PC-9 (cell line): ENCODE measurements around the gene FTSJ1. TPM values are rescaled to one million over a fixed set of nuclear protein-coding genes. Genes with fewer than 3 reads are reported as not detected.

Experiments used
- BruUV-seq: library from RNA; stranded (reverse); fragments of 400-500 nt; replicated peaks from 2 replicates; lab custom pipeline; 2021; lab: Mats Ljungman, UMichigan
- CTCF ChIA-PET: fragments of 300-600 bp; sonication (Branson Sonifier 250); formaldehyde crosslinking; loops from one replicate; lab custom pipeline; 2022; ENCODE audit warnings: antibody characterized with exemption; lab: Charles Lee
- POLR2A ChIA-PET: fragments of 300-600 bp; sonication (Branson Sonifier 250); formaldehyde crosslinking; loops from one replicate; lab custom pipeline; 2022; ENCODE audit warnings: antibody characterized with exemption; ENCODE audit not compliant: unreplicated experiment; lab: Charles Lee
- DNase-seq, 2 experiments: peaks; one replicate each; pipeline versions ENCODE4 v3.0.0 to v3.0.0-alpha.2; 2015 to 2022; ENCODE audit warnings: mixed read lengths in 1 of 2
- H2AFZ ChIP-seq: fragments of 200-600 bp; sonication (generic); 2 replicates; pipeline ENCODE4 v1.8.1; 2017; ENCODE audit warnings: antibody characterized with exemption
- H3F3A ChIP-seq: fragments of 200-600 bp; sonication (generic); 2 replicates; pipeline ENCODE4 v1.8.1; 2017; ENCODE audit warnings: antibody characterized with exemption, mild to moderate bottlenecking, low read depth; ENCODE audit not compliant: insufficient read depth
- H3K27ac ChIP-seq: fragments of 200-600 bp; sonication (generic); 2 replicates; pipeline ENCODE4 v1.6.1; 2016; ENCODE audit warnings: mixed run types
- H3K27me3 ChIP-seq: fragments of 200-600 bp; sonication (generic); 2 replicates; pipeline ENCODE4 v1.6.1; 2016; ENCODE audit warnings: low read depth, mixed run types; ENCODE audit not compliant: insufficient read depth
- H3K36me3 ChIP-seq: fragments of 200-600 bp; sonication (generic); 2 replicates; pipeline ENCODE4 v1.6.1; 2016; ENCODE audit warnings: low read depth, mixed run types
- H3K4me1 ChIP-seq: fragments of 200-600 bp; sonication (generic); replicated peaks from 2 replicates; pipeline ENCODE4 v1.6.1; 2016; ENCODE audit warnings: mixed run types; ENCODE audit not compliant: insufficient read depth
- H3K4me2 ChIP-seq: fragments of 200-600 bp; sonication (generic); 2 replicates; pipeline ENCODE4 v1.6.1; 2017; ENCODE audit warnings: mixed run types
- H3K4me3 ChIP-seq: fragments of 200-600 bp; sonication (generic); 2 replicates; pipeline ENCODE4 v1.6.1; 2016; ENCODE audit warnings: mixed run types
- H3K79me2 ChIP-seq: fragments of 200-600 bp; sonication (generic); 2 replicates; pipeline ENCODE4 v1.6.1; 2017; ENCODE audit warnings: low read depth, mixed run types
- H3K9me2 ChIP-seq: fragments of 200-600 bp; sonication (generic); 2 replicates; pipeline ENCODE4 v1.8.1; 2017; ENCODE audit warnings: mild to moderate bottlenecking; ENCODE audit not compliant: insufficient read depth
- H3K9me3 ChIP-seq: fragments of 200-600 bp; sonication (generic); 2 replicates; pipeline ENCODE4 v1.8.1; 2016; ENCODE audit warnings: low read depth; ENCODE audit not compliant: insufficient read depth
- H4K20me1 ChIP-seq: fragments of 200-600 bp; sonication (generic); 2 replicates; pipeline ENCODE4 v1.8.1; 2017; ENCODE audit not compliant: insufficient read depth
- CTCF ChIP-seq: fragments of 200-600 bp; sonication (generic); conservative IDR thresholded peaks from 2 replicates; pipeline ENCODE4 v1.6.1; 2017; ENCODE audit warnings: mixed run types, antibody characterized with exemption, mild to moderate bottlenecking, moderate library complexity
- EZH2 ChIP-seq: fragments of 200-600 bp; sonication (generic); IDR thresholded peaks from 2 replicates; pipeline ENCODE4 v1.8.0; 2017; ENCODE audit warnings: antibody characterized with exemption, low read depth
- intact Hi-C: fragments of 100-400 bp; cut with micrococcal nuclease; formaldehyde crosslinking; loops from one replicate; pipeline ENCODE4 v1.10.0; 2022; ENCODE audit not compliant: unreplicated experiment
- total RNA-seq: library from RNA; stranded (reverse); gene quantifications from 2 replicates; pipeline ENCODE4 v1.2.3, GENCODE V29; 2021

FTSJ1 gene
- total RNA-seq, 1 experiment from 2014 or later = 44.0 TPM

GRCh38 chrX:48514868-48515460, 39.0 kb downstream of the FTSJ1 start:
- H3K27ac ChIP-seq = no peak overlapping the region
- no peaks in the 10 kb centered on the region for H3K36me3 ChIP-seq
- H3K9me2 ChIP-seq = no peaks in the 10 kb centered on the region
- H3F3A ChIP-seq = no peaks in the 10 kb centered on the region
- intact Hi-C loops = no loop called here
- no peak overlapping the region for H3K4me3 ChIP-seq
- no peaks in the 10 kb centered on the region for H3K4me1 ChIP-seq
- no peaks in the 10 kb centered on the region for H4K20me1 ChIP-seq
- no peaks in the 10 kb centered on the region for H3K9me3 ChIP-seq
- ChIA-PET CTCF (no interaction called here), POLR2A (no interaction called here)
- H2AFZ ChIP-seq = no peak overlapping the region
- H3K4me2 ChIP-seq = no peak overlapping the region
- TF ChIP-seq CTCF (no peak), EZH2 (no peak)
- no peaks in the 10 kb centered on the region for H3K79me2 ChIP-seq
- no peaks in the 10 kb centered on the region for H3K27me3 ChIP-seq
- no peak for DNase-seq
- BruUV-seq = no TSS peak

GRCh38 chrX:48515842-48516241, 39.8 kb downstream of the FTSJ1 start:
- H3K4me3 ChIP-seq = no peak overlapping the region
- H3K9me3 ChIP-seq = no peaks in the 10 kb centered on the region
- no peaks in the 10 kb centered on the region for H4K20me1 ChIP-seq
- CTCF ChIA-PET = no interaction called here
- no peak for DNase-seq
- no TSS peak for BruUV-seq
- TF ChIP-seq EZH2 = no peak
- TF ChIP-seq CTCF = no peak
- H3K9me2 ChIP-seq = no peaks in the 10 kb centered on the region
- no peak overlapping the region for H2AFZ ChIP-seq
- H3K36me3 ChIP-seq = no peaks in the 10 kb centered on the region
- no peaks in the 10 kb centered on the region for H3K79me2 ChIP-seq
- H3K4me2 ChIP-seq = no peak overlapping the region
- intact Hi-C loops = no loop called here
- POLR2A ChIA-PET = no interaction called here
- H3K4me1 ChIP-seq = no peaks in the 10 kb centered on the region
- H3K27ac ChIP-seq = no peak overlapping the region
- H3F3A ChIP-seq = no peaks in the 10 kb centered on the region
- H3K27me3 ChIP-seq = no peaks in the 10 kb centered on the region

GRCh38 chrX:48516285-48516684, 40.3 kb downstream of the FTSJ1 start:
- Histone ChIP-seq H3K9me2 (no peaks in the 10 kb centered on the region), H3K79me2 (no peaks in the 10 kb centered on the region), H3K36me3 (no peaks in the 10 kb centered on the region), H3K27ac (no peak overlapping the region), H3K9me3 (no peaks in the 10 kb centered on the region), H4K20me1 (no peaks in the 10 kb centered on the region), H3K4me3 (no peak overlapping the region), H3K4me1 (no peaks in the 10 kb centered on the region), H3K4me2 (no peak overlapping the region), H3K27me3 (no peaks in the 10 kb centered on the region), H2AFZ (no peak overlapping the region), H3F3A (no peaks in the 10 kb centered on the region)
- POLR2A ChIA-PET = no interaction called here
- no TSS peak for BruUV-seq
- TF ChIP-seq CTCF (no peak), EZH2 (no peak)
- no peak for DNase-seq
- intact Hi-C loops = no loop called here
- CTCF ChIA-PET = no interaction called here
